ENCODE measurements around the gene MRRF.
A peak's percentile ranks its signal among the peaks of the same experiment; 100 is the strongest.

Gene MRRF, protein sequence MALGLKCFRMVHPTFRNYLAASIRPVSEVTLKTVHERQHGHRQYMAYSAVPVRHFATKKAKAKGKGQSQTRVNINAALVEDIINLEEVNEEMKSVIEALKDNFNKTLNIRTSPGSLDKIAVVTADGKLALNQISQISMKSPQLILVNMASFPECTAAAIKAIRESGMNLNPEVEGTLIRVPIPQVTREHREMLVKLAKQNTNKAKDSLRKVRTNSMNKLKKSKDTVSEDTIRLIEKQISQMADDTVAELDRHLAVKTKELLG

DNA sequence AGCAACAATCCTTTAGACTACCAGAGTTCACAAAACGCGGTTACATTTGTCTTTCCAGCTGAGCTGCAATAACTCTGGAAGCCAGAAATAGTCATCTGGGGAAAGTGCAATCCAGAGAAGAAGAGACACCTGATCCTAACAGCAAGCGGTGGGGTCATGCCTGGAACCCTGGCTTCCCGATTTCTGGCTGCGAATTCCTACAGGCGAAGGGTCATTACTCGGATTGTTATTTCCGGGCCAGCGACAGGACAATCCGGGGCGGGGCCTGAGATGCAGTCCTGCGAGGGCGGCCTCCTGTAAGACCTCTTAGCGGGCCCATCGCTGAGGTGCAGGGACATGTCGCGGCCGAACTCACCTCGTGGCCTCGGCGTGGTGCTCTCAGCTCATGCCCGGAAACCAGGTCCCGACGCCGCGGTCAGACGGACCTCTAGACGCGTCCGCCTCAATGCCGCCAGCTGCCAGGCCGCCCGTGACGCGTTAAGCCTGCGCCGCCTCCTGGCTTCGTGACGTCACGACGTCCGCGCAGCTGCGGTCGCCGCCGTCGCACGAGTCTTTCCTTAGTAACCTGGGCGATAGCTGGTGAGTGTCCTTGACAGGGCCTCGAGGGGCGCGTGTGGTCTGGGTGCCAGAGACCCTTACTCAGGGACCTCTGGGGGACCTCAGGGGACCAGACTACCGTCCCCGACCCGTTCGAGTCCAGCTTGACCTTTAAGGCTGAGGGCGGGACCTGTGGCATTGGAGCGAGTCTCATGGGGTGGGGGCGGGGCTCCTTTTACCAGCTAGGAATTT is at the start of gene MRRF, which contains the start of gene RBM18:
Gene MRRF (plus strand): TSS at position 523 of the 789 bp plus-strand sequence. CDS start 6,010 bp downstream, outside the sequence.
Gene RBM18 (minus strand): TSS at position 481 of the 789 bp plus-strand sequence. CDS start 3,348 bp downstream, outside the sequence.
- peak; percentile 54 to 86 (median 69) for DNase-seq (ENCODE audit: low read depth in 3 of 3, low spot score in 1 of 3)

DNA sequence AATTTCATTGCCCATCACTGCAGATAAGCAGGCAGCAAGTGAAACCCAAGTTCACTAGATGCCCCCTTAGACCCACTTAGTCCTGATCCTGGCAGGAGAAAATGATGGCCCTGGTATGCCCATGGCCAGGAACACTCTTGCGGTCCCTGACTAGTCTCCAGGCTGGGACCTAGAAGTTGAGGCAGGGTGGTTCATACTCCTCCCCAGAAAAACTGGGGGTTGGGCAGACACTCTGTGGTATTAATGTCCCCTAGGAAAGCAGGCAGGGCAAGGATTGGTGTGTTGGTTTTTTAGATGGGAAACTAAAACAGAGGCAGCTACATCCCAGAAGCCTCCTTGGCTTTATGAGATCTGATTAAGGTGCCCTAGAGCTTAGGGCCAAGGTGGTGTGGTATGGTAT is 49.0 kb upstream of the MRRF start:
- no peak for DNase-seq (ENCODE audit: low read depth in 3 of 3, low spot score in 1 of 3)

DNA sequence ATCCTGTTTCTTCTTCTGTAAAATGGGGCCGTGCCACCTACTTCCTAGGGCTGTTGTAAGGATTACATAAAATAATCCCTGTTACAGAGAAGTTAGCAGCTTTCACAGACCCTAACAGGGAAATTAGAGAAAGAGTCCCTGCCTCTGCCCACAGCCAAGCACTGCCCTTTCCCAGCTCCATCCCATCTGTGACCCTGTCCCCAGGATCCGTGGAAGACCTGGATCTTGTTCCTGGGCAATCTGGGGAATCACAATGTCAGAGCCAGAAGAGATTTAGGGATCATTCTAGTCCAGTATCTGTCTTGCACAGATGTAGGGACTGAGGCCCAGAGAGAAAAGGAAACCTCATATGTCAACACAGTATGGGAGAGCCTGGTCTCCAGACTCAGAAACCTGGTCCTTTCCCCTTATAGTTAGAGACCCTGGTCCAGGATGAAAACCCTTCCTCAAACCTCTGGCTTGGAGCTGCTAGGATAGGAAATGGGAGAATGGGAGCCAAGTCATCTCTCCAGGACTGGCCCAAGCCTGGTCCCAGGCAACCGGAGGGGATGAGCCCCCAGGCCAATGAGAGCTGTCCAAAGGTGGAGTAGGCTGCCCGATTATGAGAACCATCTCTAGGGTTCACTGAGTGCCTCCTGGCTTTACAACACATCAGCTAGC is 48.4 kb upstream of the MRRF start:
- no peak for DNase-seq (ENCODE audit: low read depth in 3 of 3, low spot score in 1 of 3)

DNA sequence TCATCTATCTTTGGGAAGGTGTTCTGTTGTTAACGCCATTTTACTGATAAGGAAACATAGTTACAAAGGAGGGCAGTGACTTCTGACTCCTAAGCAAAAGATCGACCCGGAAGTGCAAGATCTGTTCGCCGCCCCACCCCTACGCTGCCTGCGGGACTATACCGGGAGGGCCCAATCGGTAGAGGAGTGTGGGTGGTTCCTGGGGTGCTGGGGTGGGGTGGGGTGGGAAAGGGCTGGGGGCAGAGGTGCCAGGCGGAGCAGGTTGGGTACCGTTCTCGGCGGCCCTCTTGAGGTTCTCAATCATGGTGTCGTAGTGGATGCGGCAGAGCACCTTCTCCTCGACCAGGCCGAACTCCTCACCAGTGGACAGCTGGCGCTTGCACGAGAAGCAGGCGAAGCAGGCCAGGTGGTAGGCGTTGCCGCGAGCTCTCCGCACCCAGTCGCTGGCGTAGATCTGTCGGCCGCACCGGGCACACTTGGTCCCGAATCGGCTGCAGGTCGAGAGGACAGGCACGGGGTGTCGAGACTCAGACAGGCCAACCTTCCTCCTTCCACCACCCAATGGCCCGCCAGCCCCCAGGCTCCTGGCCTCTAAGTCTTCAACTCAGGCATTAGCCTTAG is 47.8 kb upstream of the MRRF start:
- DNase-seq (ENCODE audit: low read depth in 3 of 3, low spot score in 1 of 3) = no peak

DNA sequence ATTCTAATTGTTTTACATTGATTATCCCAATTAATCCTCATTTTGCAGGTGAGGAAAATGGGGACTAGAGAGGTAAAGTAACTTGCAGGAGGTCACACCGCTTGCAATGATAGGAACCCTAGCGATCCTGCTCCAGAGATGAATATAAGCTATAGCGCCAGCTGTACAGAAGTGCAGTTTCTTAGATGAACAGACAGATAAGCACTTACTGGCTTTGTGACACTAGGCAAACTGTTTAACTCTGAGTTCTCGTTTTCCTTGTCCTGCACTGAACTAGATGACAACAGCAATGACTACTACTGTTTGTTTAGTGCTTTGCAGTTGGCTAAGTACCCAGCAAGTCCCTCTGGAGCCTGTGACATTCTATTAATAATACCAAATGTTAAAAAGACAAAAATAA is 47.0 kb upstream of the MRRF start:
- DNase-seq (ENCODE audit: low read depth in 3 of 3, low spot score in 1 of 3) = no peak

- no peak for DNase-seq (ENCODE audit: low read depth in 3 of 3, low spot score in 1 of 3)
Measured at GRCh38 chr9:122218071-122218934, 46.4 kb upstream of the MRRF start.

DNA sequence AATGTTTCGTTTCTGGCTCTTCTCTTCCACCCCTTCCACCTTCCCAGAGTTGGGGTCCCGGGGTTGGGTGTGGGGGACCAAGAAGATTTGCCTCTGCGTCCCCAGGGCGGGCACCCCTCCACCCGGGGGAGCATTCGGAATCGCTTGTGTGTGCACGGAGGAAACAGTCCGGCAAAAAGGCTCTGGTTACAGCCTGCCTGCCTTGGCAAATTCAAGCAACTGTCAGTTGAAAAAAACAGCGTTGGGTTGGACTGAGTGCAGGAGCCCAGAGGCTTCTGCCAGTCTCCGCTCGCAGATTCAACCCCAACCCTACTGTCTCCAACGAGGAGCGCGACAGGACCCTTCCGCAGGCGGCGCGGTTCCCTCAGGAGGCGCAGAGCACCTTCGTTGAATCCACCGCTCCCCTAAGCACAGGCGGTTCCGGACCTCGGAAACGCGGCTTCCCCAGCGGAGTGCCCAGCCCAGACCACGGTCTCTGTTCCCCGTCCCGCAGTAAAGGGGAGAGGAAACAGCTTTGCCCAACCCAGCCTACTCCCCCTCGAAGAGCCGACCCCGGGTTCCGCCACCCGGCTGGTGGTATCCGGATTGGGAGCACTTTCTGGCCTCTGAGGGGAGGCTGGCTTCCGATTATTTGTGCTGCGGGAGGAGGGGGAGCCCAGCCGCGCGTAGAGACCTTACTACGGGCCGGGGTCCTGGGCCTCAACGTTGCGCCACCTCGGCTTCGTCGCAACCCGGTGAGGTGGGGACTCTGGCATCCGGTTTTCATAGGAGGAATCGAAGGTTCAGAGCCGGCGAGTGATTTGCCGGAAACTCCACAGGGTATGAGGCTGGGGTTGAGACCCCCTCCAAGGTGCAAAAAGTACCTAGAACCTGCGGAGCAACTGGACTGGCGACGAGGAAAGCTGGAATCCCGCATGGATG is 45.5 kb upstream of the MRRF start:
- DNase-seq (ENCODE audit: low read depth in 3 of 3, low spot score in 1 of 3) = no peak

- no peak for DNase-seq (ENCODE audit: low read depth in 3 of 3, low spot score in 1 of 3)
Measured at GRCh38 chr9:122219856-122220672, 44.6 kb upstream of the MRRF start.

GRCh38 chr9:122220673-122221182 is 44.0 kb upstream of the MRRF start:
- DNase-seq (ENCODE audit: low read depth in 3 of 3, low spot score in 1 of 3) = no peak

GRCh38 chr9:122221183-122221811 is 43.4 kb upstream of the MRRF start:
- DNase-seq (ENCODE audit: low read depth in 3 of 3, low spot score in 1 of 3) = no peak

DNA sequence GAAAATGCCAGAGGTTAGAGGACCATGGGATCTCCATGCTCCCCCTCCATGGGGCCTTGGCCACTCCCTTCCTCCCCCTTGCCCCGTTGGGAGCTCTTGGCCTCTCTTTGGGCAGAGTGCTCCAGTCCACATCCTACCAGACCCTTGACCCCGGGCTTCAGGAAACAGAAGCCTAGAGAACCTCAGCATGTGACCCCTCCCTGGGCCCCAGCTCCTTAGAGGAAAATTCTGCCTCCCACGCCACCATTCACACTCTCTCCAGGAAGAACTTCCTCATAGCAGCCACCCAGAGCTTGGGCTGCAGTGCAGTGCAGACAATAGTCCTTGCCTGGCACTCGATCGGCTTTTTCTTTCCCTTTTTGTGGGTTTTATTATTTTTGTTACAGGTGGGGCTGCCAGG is 41.9 kb upstream of the MRRF start:
- no peak for DNase-seq (ENCODE audit: low read depth in 3 of 3, low spot score in 1 of 3)

DNA sequence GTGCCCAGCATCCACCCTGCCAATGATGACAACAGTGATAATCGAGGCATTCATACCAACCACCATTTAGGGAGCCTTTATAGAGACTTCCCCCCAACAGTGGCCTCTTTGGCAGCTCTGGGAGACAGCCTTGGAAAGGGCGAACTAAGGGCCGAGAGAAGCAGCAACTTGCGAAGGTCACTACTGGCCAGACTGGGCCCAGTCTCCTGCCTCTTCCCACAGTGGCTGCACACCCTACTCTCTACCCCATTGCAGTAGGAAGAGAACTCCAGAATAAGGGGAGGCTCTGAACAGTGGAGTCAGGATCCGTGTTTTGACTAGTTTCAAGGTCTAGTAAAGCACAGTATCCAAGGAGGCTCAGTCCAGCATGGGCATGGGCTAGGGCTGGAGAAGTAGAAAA is 41.2 kb upstream of the MRRF start:
- DNase-seq (ENCODE audit: low read depth in 3 of 3, low spot score in 1 of 3) = no peak

- DNase-seq (ENCODE audit: low read depth in 3 of 3, low spot score in 1 of 3) = no peak
Measured at GRCh38 chr9:122225312-122226141, 39.2 kb upstream of the MRRF start.

DNA sequence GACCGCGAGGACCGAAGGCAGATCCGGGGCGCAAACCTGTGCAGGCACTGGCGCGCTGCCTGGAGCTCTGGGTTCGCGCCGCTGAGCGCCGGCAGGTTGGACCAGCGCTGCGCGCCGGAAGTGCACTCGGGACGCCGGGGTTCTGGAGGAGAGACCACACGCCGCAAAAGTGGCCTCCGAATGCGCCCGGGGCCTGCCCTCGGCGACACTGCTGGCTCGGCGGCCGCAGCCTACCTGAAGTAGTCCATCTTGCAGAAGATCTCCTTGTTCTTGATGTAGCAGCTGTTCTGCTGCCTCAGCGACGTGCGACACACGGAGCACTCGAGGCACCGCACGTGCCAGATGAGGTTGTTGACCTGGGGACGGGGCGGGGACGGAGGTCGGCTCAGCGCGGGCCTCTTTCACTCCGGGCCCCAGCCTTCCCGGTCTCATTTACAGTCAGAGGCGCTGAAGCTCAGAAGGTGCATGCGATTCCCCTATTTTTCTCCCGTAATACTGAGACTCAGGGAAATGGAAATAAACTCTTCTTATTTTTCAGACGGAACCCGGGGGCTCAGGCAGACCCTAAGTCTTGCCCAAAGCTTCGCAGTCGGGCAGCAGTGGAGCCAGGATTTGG is 38.4 kb upstream of the MRRF start:
- no peak for DNase-seq (ENCODE audit: low read depth in 3 of 3, low spot score in 1 of 3)

DNA sequence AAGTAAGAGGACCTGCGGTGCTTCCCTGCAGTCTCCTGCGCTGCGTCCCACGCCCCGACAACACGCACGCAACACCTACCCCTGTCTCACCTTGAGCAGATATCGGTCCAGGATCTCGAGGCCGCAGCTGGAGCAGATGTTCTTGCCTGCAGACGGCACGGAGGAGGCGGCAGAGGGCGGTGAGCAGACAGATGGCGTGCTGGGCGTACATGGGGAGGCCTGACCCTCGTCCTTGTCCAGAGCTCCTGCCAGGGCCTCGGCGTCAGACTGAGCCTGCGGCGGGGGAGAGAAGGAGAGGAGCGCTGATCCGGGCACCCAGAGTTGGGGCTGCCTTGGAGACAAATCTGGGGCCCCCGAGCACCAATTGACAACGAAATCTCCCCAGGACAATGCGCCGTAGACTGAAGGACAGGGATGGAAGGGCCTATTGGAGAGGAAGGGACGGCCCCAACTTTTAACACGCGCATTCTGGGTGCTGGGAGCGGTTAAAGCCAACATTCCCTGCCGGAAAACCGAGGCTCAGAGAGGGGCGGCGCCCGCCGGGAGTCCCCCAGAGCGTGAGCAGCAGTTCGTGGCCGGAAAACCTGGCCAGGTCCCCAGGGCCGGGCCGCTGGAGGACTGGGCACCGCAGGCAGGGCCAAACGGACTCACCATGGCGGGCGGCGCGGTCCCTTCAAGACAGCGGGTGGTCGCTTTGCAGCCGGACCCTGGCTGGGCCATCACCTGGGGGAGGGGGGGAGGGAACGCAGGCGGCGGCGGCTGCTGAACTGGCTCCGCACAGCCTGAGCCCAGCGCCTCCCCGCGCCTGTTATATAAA is 37.7 kb upstream of the MRRF start:
- DNase-seq (ENCODE audit: low read depth in 3 of 3, low spot score in 1 of 3) = no peak

GRCh38 chr9:122227575-122227900 is 37.1 kb upstream of the MRRF start:
- no peak for DNase-seq (ENCODE audit: low read depth in 3 of 3, low spot score in 1 of 3)
